Esophagus muscularis mucosa (tissue), 4 donors: ENCODE results near the gene AZGP1. TPM values are rescaled to one million over a fixed set of nuclear protein-coding genes. Genes with fewer than 3 reads are reported as not detected.

Experiments
- DNase-seq: peaks from one replicate; pipeline ENCODE4 v3.0.0-alpha.2; 2017; ENCODE audit errors: extremely low spot score
- H3K27ac ChIP-seq, 4 donors: fragments of 200-600 bp; sonication (generic); replicated peaks in 1 of 4; 1 replicate in 3 of 4; 2 replicates in 1 of 4; pipeline ENCODE4 v1.5.1; 2016 to 2019; ENCODE audit warnings: mild to moderate bottlenecking in 1 of 4
- H3K27me3 ChIP-seq, 4 donors: fragments of 200-600 bp; sonication (generic); one replicate each; pipeline versions ENCODE4 v1.5.1 to v1.6.0; 2016 to 2019
- H3K36me3 ChIP-seq, 4 donors: fragments of 200-600 bp; sonication (generic); one replicate each; pipeline ENCODE4 v1.5.1; 2016 to 2019
- H3K4me1 ChIP-seq, 4 donors: fragments of 200-600 bp; sonication (generic); one replicate each; pipeline ENCODE4 v1.5.1; 2016 to 2019
- H3K4me3 ChIP-seq, 4 donors: fragments of 200-600 bp; sonication (generic); 1 replicate in 2 of 4; 2 replicates in 2 of 4; pipeline ENCODE4 v1.5.1; 2016 to 2019; ENCODE audit warnings: mild to moderate bottlenecking in 4 of 4, moderate library complexity in 1 of 4
- H3K9me3 ChIP-seq, 4 donors: fragments of 200-600 bp; sonication (generic); 1 replicate in 3 of 4; 2 replicates in 1 of 4; pipeline ENCODE4 v1.5.1; 2016 to 2019
- CTCF ChIP-seq, 3 experiments: fragments of 200-600 bp in 2 of 3; fragments of 450-650 bp in 1 of 3; sonication (generic) in 2 of 3; IDR thresholded peaks; one replicate each; pipeline ENCODE4 v1.5.1; 2017 to 2019; ENCODE audit warnings: antibody characterized with exemption in 3 of 3, mild to moderate bottlenecking in 2 of 3, moderate library complexity in 1 of 3
- EP300 ChIP-seq: sonication (generic); formaldehyde crosslinking; IDR thresholded peaks from one replicate; pipeline ENCODE4 v1.6.1; 2017; ENCODE audit warnings: antibody characterized with exemption
- POLR2A ChIP-seq: fragments of 450-650 bp; IDR thresholded peaks from one replicate; pipeline ENCODE4 v1.6.1; 2017; ENCODE audit warnings: antibody characterized with exemption, moderate library complexity, mild to moderate bottlenecking, low read depth
- POLR2AphosphoS5 ChIP-seq, 2 donors: sonication (generic); formaldehyde crosslinking; IDR thresholded peaks; one replicate each; pipeline ENCODE4 v1.6.1; 2017; ENCODE audit warnings: antibody characterized with exemption in 2 of 2
- WGBS: methylation state at CpG from one replicate; pipeline ENCODE4 v1.1.5; 2018; 5-methylcytosine and 5-hydroxymethylcytosine counted together
- intact Hi-C: fragments of 100-400 bp; cut with DNase I; formaldehyde crosslinking; loops from one replicate; pipeline ENCODE4 v1.15.1; 2023
- total RNA-seq, 4 donors: library from RNA; depleted of rRNA; stranded (reverse); fragments of >200 nt; gene quantifications; one replicate each; pipeline versions ENCODE4 v1.1.0 to v1.2.1, GENCODE V29; 2016

AZGP1 gene
- total RNA-seq, 4 donors from 2014 or later = 2.5 to 3.4 (median 3.0) TPM

- 90% methylated on average over 3 of the region's 3 CpGs for WGBS
Measured at GRCh38 chr7:100021297-100021696, 45.5 kb upstream of the AZGP1 start.

GRCh38 chr7:100019908-100020307, 44.1 kb upstream of the AZGP1 start:
- TF ChIP-seq EP300 (no peak), CTCF (IDR thresholded peaks at IDR 0.05) (no peak), POLR2AphosphoS5 (IDR thresholded peaks at IDR 0.05) (no peak), POLR2A (no peak)
- no peak overlapping the region for H3K4me3 ChIP-seq
- intact Hi-C loops = loop anchor here (5.0 kb wide), 1 partner anchor 32 kb away; no protein-coding TSS in a partner anchor
- H3K27ac ChIP-seq = peak overlapping the region in 2 of 4 donors; percentile 1 to 32
- peaks cover 17 to 49% (median 27%) of the 10 kb centered on the region in 4 donors for H3K36me3 ChIP-seq
- peaks cover 35 to 73% (median 65%) of the 10 kb centered on the region in 4 donors for H3K4me1 ChIP-seq
- H3K27me3 ChIP-seq = no peaks in the 10 kb centered on the region
- DNase-seq = no peak
- WGBS = 87% methylated on average over 7 of the region's 7 CpGs
- no peaks in the 10 kb centered on the region for H3K9me3 ChIP-seq

More at GRCh38 chr7:100021297-100021696, 45.5 kb upstream of the AZGP1 start:
- H3K27me3 ChIP-seq = no peaks in the 10 kb centered on the region
- H3K36me3 ChIP-seq = peaks cover 31 to 63% (median 39%) of the 10 kb centered on the region in 4 donors
- TF ChIP-seq POLR2A (no peak), POLR2AphosphoS5 (IDR thresholded peaks at IDR 0.05) (no peak), CTCF (IDR thresholded peaks at IDR 0.05) (no peak), EP300 (no peak)
- H3K4me3 ChIP-seq = no peak overlapping the region
- intact Hi-C loops = no loop called here
- H3K27ac ChIP-seq = peak overlapping the region in 1 of 4 donors; percentile 39
- H3K9me3 ChIP-seq = no peaks in the 10 kb centered on the region
- H3K4me1 ChIP-seq = peaks cover 32 to 67% (median 59%) of the 10 kb centered on the region in 4 donors
- DNase-seq = no peak

- Histone ChIP-seq H3K36me3 (peaks cover 0 to 29% (median 8%) of the 10 kb centered on the region in 4 donors), H3K9me3 (no peaks in the 10 kb centered on the region), H3K27me3 (no peaks in the 10 kb centered on the region), H3K4me3 (peak overlapping the region in 2 of 4 donors; percentile 90 to 96), H3K4me1 (peaks cover 36 to 72% (median 64%) of the 10 kb centered on the region in 4 donors), H3K27ac (peak overlapping the region; percentile 93 to 99 (median 98))
- intact Hi-C loops = loop anchor here (5.0 kb wide), 1 partner anchor 34 kb away; no protein-coding TSS in a partner anchor
- DNase-seq = no peak
- no peak for TF ChIP-seq EP300
- no peak for TF ChIP-seq POLR2A
- TF ChIP-seq CTCF (IDR thresholded peaks at IDR 0.05) = no peak
- no peak for TF ChIP-seq POLR2AphosphoS5 (IDR thresholded peaks at IDR 0.05)
- 89% methylated on average over 5 of the region's 5 CpGs for WGBS
Measured at GRCh38 chr7:100017875-100018274, 42.0 kb upstream of the AZGP1 start.

GRCh38 chr7:100017300-100017699, 41.5 kb upstream of the AZGP1 start:
- Histone ChIP-seq H3K9me3 (no peaks in the 10 kb centered on the region), H3K4me1 (peaks cover 36 to 66% (median 61%) of the 10 kb centered on the region in 4 donors), H3K27ac (peak overlapping the region; percentile 93 to 99 (median 98)), H3K36me3 (peaks cover 0 to 23% (median 3%) of the 10 kb centered on the region in 4 donors), H3K27me3 (no peaks in the 10 kb centered on the region), H3K4me3 (peak overlapping the region in 3 of 4 donors; percentile 78 to 96 (median 90))
- DNase-seq = no peak
- WGBS = 55% methylated on average over 10 of the region's 11 CpGs
- intact Hi-C loops = loop anchor here (5.0 kb wide), 1 partner anchor 35 kb away; no protein-coding TSS in a partner anchor
- TF ChIP-seq POLR2A (no peak), POLR2AphosphoS5 (IDR thresholded peaks at IDR 0.05) (peak in 1 of 2 donors; percentile 62)

GRCh38 chr7:100016215-100016901, 40.5 kb upstream of the AZGP1 start:
- TF ChIP-seq POLR2AphosphoS5 (IDR thresholded peaks at IDR 0.05) (no peak), EP300 (no peak), POLR2A (no peak)
- intact Hi-C loops = loop anchor here (5.0 kb wide), 1 partner anchor 36 kb away; no protein-coding TSS in a partner anchor
- no peak for DNase-seq
- WGBS = 22% methylated on average over 11 of the region's 11 CpGs
- no peaks in the 10 kb centered on the region for H3K9me3 ChIP-seq
- H3K27ac ChIP-seq = peak overlapping the region; percentile 93 to 99 (median 98)
- no peaks in the 10 kb centered on the region for H3K27me3 ChIP-seq
- peak overlapping the region; percentile 74 to 96 (median 84) for H3K4me3 ChIP-seq
- peaks cover 34 to 59% (median 54%) of the 10 kb centered on the region in 4 donors for H3K4me1 ChIP-seq
- H3K36me3 ChIP-seq = peaks cover 0 to 16% (median 3%) of the 10 kb centered on the region in 4 donors
